Parathyroid adenoma (tissue), 2 donors: Measurements from ENCODE around the gene DYNC1I1.

Experiments
- H2AFZ ChIP-seq: fragments of 300-600 bp; sonication (generic); one replicate; pipeline ENCODE4 v1.7.0; 2017; ENCODE audit warnings: antibody characterized with exemption, mild to moderate bottlenecking
- H3K27ac ChIP-seq: fragments of 300-600 bp; sonication (generic); one replicate; pipeline ENCODE4 v1.7.0; 2017
- H3K27me3 ChIP-seq: fragments of 300-600 bp; sonication (generic); one replicate; pipeline ENCODE4 v1.7.0; 2017; ENCODE audit warnings: low read length; ENCODE audit not compliant: control insufficient read depth, insufficient read depth
- H3K36me3 ChIP-seq: fragments of 300-600 bp; sonication (generic); one replicate; pipeline ENCODE4 v1.7.0; 2017; ENCODE audit warnings: low read length; ENCODE audit not compliant: control insufficient read depth, insufficient read depth
- H3K4me1 ChIP-seq: fragments of 300-600 bp; sonication (generic); one replicate; pipeline ENCODE4 v1.7.0; 2017; ENCODE audit warnings: control low read depth
- H3K4me2 ChIP-seq: fragments of 300-600 bp; sonication (generic); one replicate; pipeline ENCODE4 v1.7.0; 2017; ENCODE audit warnings: low read length
- H3K4me3 ChIP-seq: fragments of 300-600 bp; sonication (generic); one replicate; pipeline ENCODE4 v1.7.0; 2017; ENCODE audit warnings: low read depth, low read length
- H3K79me2 ChIP-seq: fragments of 300-600 bp; sonication (generic); one replicate; pipeline ENCODE4 v1.7.0; 2017; ENCODE audit warnings: control low read depth
- H3K9ac ChIP-seq: fragments of 300-600 bp; sonication (generic); one replicate; pipeline ENCODE4 v1.7.0; 2017; ENCODE audit warnings: mild to moderate bottlenecking
- H3K9me3 ChIP-seq: fragments of 300-600 bp; sonication (generic); one replicate; pipeline ENCODE4 v1.7.0; 2017; ENCODE audit warnings: low read length; ENCODE audit not compliant: control insufficient read depth
- TF ChIP-seq, protein P1 (sequence below): fragments of 300-600 bp; sonication (generic); IDR thresholded peaks from one replicate; pipeline ENCODE4 v1.7.0; 2017; ENCODE audit warnings: antibody characterized with exemption, mild to moderate bottlenecking
- donor health status: primary hyperparathyroidism.

Gene DYNC1I1

DNA sequence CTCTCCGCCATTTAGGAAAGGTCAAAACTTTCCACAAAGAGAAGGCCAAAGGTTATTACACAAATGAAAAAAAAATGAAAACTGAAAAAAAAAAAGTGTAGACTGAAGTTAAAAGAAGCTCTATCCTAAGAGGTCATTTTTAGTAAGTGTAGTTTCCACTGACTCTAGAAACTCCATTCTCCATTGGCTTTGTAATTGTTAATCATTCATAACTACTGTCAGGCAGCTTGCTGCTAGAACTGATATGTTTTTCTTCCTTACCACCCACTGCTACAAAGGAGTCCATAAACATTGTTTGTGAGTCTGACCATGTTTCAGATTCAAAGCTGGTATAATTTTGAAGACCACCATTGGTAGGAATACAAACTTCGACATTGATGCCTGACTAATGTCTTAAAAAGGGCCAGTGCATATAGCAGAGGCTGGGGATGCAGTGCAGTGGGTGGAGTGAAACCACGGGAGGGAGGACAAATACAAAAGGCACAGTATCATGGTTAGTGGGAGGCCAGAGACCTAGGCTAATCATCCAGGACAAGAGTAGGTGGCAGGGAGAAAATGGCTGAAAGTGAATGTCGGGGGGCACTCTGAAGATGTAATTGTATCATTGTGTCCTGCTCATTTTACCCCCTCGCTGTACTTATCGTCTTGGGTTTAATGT, 16.9 kb upstream of the DYNC1I1 start:
- Histone ChIP-seq H3K9me3 (no peaks in the 10 kb centered on the region), H3K4me1 (no peaks in the 10 kb centered on the region)
- TF ChIP-seq, protein P1, sequence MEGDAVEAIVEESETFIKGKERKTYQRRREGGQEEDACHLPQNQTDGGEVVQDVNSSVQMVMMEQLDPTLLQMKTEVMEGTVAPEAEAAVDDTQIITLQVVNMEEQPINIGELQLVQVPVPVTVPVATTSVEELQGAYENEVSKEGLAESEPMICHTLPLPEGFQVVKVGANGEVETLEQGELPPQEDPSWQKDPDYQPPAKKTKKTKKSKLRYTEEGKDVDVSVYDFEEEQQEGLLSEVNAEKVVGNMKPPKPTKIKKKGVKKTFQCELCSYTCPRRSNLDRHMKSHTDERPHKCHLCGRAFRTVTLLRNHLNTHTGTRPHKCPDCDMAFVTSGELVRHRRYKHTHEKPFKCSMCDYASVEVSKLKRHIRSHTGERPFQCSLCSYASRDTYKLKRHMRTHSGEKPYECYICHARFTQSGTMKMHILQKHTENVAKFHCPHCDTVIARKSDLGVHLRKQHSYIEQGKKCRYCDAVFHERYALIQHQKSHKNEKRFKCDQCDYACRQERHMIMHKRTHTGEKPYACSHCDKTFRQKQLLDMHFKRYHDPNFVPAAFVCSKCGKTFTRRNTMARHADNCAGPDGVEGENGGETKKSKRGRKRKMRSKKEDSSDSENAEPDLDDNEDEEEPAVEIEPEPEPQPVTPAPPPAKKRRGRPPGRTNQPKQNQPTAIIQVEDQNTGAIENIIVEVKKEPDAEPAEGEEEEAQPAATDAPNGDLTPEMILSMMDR = no peak

DNA sequence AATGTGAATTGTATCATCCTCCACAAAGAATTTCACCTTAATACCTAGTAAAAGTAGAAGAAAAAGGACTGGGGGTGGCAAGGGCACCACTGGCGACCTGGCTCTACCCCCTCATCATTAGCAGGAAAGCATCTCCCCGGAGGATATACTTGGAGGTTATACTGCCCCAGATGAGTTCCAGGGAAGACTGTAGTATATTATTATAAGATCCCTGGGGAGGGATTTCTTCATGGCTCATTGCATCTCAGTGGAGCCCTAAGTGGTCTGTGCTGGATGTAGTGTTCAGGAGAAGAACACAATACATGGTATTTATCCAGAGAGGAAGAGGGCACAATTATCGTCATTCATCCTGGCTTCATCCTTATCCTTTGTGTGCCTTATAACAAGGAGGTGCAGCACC, 14.2 kb upstream of the DYNC1I1 start:
- H3K9me3 ChIP-seq = no peaks in the 10 kb centered on the region
- no peaks in the 10 kb centered on the region for H3K79me2 ChIP-seq

More for the DNA sequence above, 16.9 kb upstream of the DYNC1I1 start:
- no peak overlapping the region for H3K4me2 ChIP-seq
- H3K27me3 ChIP-seq = no peaks in the 10 kb centered on the region
- no peak overlapping the region for H3K27ac ChIP-seq
- H2AFZ ChIP-seq = no peak overlapping the region
- no peak overlapping the region for H3K9ac ChIP-seq
- H3K79me2 ChIP-seq = no peaks in the 10 kb centered on the region
- H3K36me3 ChIP-seq = no peaks in the 10 kb centered on the region
- H3K4me3 ChIP-seq = no peak overlapping the region

DNA sequence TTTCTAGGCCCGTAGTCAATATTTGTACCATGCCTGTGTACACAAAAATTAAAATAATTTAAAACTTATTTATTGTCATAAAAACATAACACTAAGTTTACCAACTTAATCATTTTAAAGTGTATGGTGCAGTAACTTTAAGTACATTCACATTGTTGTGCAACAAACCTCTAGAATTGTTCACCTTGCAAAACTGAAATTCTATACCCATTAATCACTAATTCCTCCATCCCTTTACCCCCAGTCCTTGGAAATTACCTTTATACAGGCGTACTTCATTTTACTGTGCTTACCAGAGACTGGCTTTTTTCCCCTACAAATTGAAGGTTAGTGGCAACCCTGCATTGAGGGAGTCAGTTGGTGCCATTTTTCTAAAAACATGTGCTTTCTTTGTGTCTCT, 6.3 kb upstream of the DYNC1I1 start:
- Histone ChIP-seq H3K9me3 (no peaks in the 10 kb centered on the region), H3K4me1 (no peaks in the 10 kb centered on the region), H3K27me3 (no peaks in the 10 kb centered on the region), H3K9ac (no peak overlapping the region), H3K79me2 (no peaks in the 10 kb centered on the region), H3K4me2 (no peak overlapping the region), H3K36me3 (no peaks in the 10 kb centered on the region), H3K4me3 (no peak overlapping the region), H3K27ac (no peak overlapping the region), H2AFZ (no peak overlapping the region)
- TF ChIP-seq, protein P1 = no peak

More for the DNA sequence above, 14.2 kb upstream of the DYNC1I1 start:
- Histone ChIP-seq H3K27me3 (no peaks in the 10 kb centered on the region), H3K4me1 (no peaks in the 10 kb centered on the region), H2AFZ (no peak overlapping the region), H3K36me3 (no peaks in the 10 kb centered on the region), H3K9ac (no peak overlapping the region), H3K4me2 (no peak overlapping the region), H3K27ac (no peak overlapping the region), H3K4me3 (no peak overlapping the region)
- TF ChIP-seq, protein P1 = no peak

DNA sequence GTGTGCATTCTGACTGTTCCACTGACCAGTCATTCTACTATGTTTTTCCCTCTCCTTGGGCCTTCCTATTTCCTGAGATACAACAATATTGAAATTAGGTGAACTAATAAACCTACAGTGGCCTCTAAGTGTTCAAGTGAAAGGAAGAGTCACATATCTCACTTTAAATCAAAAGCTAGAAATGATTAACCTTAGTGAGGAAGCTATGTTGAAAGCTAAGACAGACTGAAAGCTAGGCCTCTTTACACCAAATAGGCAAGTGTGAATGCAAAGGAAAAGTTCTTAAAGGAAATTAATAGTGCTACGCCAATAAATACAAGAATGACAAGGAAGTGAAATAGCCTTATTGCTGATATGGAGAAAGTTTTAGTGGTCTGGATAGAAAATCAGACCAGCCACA, 5.7 kb upstream of the DYNC1I1 start:
- Histone ChIP-seq H3K9ac (no peak overlapping the region), H3K4me1 (no peaks in the 10 kb centered on the region), H3K9me3 (no peaks in the 10 kb centered on the region), H3K27me3 (no peaks in the 10 kb centered on the region), H3K4me3 (no peak overlapping the region), H3K79me2 (no peaks in the 10 kb centered on the region), H3K36me3 (no peaks in the 10 kb centered on the region), H3K4me2 (no peak overlapping the region), H2AFZ (no peak overlapping the region), H3K27ac (no peak overlapping the region)
- TF ChIP-seq, protein P1 = no peak
